ENCODE data around the gene EEFSEC.

EEFSEC gene

GRCh38 chr3:128227507-128227906 lies 74.2 kb downstream of the EEFSEC start:
- TF ChIP-seq SUZ12 (IDR thresholded peaks at IDR 0.05), result no peak
- TF ChIP-seq SP1 (IDR thresholded peaks at IDR 0.05), result no peak
- TF ChIP-seq NFRKB (IDR thresholded peaks at IDR 0.05), result no peak
- TF ChIP-seq TARDBP (IDR thresholded peaks at IDR 0.05), result no peak
- TF ChIP-seq FOXK2 (IDR thresholded peaks at IDR 0.05), result no peak
- TF ChIP-seq HDGF (IDR thresholded peaks at IDR 0.05; ENCODE audit: borderline replicate concordance), result no peak
- TF ChIP-seq LEF1 (IDR thresholded peaks at IDR 0.05; ENCODE audit: borderline replicate concordance), result no peak
- TF ChIP-seq, protein P1, sequence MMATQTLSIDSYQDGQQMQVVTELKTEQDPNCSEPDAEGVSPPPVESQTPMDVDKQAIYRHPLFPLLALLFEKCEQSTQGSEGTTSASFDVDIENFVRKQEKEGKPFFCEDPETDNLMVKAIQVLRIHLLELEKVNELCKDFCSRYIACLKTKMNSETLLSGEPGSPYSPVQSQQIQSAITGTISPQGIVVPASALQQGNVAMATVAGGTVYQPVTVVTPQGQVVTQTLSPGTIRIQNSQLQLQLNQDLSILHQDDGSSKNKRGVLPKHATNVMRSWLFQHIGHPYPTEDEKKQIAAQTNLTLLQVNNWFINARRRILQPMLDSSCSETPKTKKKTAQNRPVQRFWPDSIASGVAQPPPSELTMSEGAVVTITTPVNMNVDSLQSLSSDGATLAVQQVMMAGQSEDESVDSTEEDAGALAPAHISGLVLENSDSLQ (IDR thresholded peaks at IDR 0.05), result no peak
- no peak for TF ChIP-seq ZNF384 (IDR thresholded peaks at IDR 0.05)
- TF ChIP-seq FOXM1 (IDR thresholded peaks at IDR 0.05; ENCODE audit: borderline replicate concordance), result no peak
- no peak for TF ChIP-seq BHLHE40 (IDR thresholded peaks at IDR 0.05; ENCODE audit: borderline replicate concordance)
- no peak for TF ChIP-seq FOXA1 (IDR thresholded peaks at IDR 0.05)
- TF ChIP-seq ELF4 (IDR thresholded peaks at IDR 0.05), result no peak
- no peak for TF ChIP-seq ARNT (IDR thresholded peaks at IDR 0.05)
- POLR2A ChIA-PET, result no interaction called here
- no peak for DNase-seq (ENCODE audit: extremely low spot score)
- CTCF ChIA-PET, result interaction anchor here (0.7 to 1.8 kb wide), 2 partner anchors 57 to 95 kb away, joined by 3 to 5 read pairs; no protein-coding TSS in a partner anchor

GRCh38 chr3:128228366-128228910 lies 75.2 kb downstream of the EEFSEC start:
- ChIA-PET POLR2A (no interaction called here), CTCF (interaction anchor here (0.6 kb wide), 1 partner anchor 897 kb away, joined by 3 read pairs; no protein-coding TSS in a partner anchor)
- DNase-seq (ENCODE audit: extremely low spot score), result no peak
- TF ChIP-seq FOXA1 (IDR thresholded peaks at IDR 0.05), result no peak
- TF ChIP-seq BHLHE40 (IDR thresholded peaks at IDR 0.05; ENCODE audit: borderline replicate concordance), result no peak
- no peak for TF ChIP-seq SUZ12 (IDR thresholded peaks at IDR 0.05)
- TF ChIP-seq, protein P1 (IDR thresholded peaks at IDR 0.05), result no peak

GRCh38 chr3:128229106-128229857 lies 76.0 kb downstream of the EEFSEC start:
- no peak for DNase-seq (ENCODE audit: extremely low spot score)
- ChIA-PET POLR2A (no interaction called here), CTCF (interaction anchor here (0.6 kb wide), 1 partner anchor 898 kb away, joined by 3 read pairs; no protein-coding TSS in a partner anchor)
- no peak for TF ChIP-seq SUZ12 (IDR thresholded peaks at IDR 0.05)

GRCh38 chr3:128231606-128232005 lies 78.3 kb downstream of the EEFSEC start:
- POLR2A ChIA-PET, result no interaction called here
- no peak for DNase-seq (ENCODE audit: extremely low spot score)
- TF ChIP-seq LEF1 (IDR thresholded peaks at IDR 0.05; ENCODE audit: borderline replicate concordance) (no peak), CTBP1 (IDR thresholded peaks at IDR 0.05; ENCODE audit: borderline replicate concordance) (no peak), L3MBTL2 (conservative IDR thresholded peaks at IDR 0.05) (no peak), FOXA1 (IDR thresholded peaks at IDR 0.05) (no peak), ELF4 (IDR thresholded peaks at IDR 0.05) (no peak), SP1 (IDR thresholded peaks at IDR 0.05) (no peak), FOXK2 (IDR thresholded peaks at IDR 0.05) (no peak), ZNF384 (IDR thresholded peaks at IDR 0.05) (no peak), ARNT (IDR thresholded peaks at IDR 0.05) (no peak), NFRKB (IDR thresholded peaks at IDR 0.05) (no peak), HDGF (IDR thresholded peaks at IDR 0.05; ENCODE audit: borderline replicate concordance) (no peak), TARDBP (IDR thresholded peaks at IDR 0.05) (no peak), SUZ12 (IDR thresholded peaks at IDR 0.05) (no peak), FOXM1 (IDR thresholded peaks at IDR 0.05; ENCODE audit: borderline replicate concordance) (no peak), BHLHE40 (IDR thresholded peaks at IDR 0.05; ENCODE audit: borderline replicate concordance) (no peak)
- TF ChIP-seq, protein P1 (IDR thresholded peaks at IDR 0.05), result no peak
- CTCF ChIA-PET, result no interaction called here

- TF ChIP-seq ELF4 (IDR thresholded peaks at IDR 0.05) (no peak), FOXK2 (IDR thresholded peaks at IDR 0.05) (no peak), LEF1 (IDR thresholded peaks at IDR 0.05; ENCODE audit: borderline replicate concordance) (no peak), CTBP1 (IDR thresholded peaks at IDR 0.05; ENCODE audit: borderline replicate concordance) (no peak), TARDBP (IDR thresholded peaks at IDR 0.05) (no peak), SUZ12 (IDR thresholded peaks at IDR 0.05) (no peak), BHLHE40 (IDR thresholded peaks at IDR 0.05; ENCODE audit: borderline replicate concordance) (no peak), FOXM1 (IDR thresholded peaks at IDR 0.05; ENCODE audit: borderline replicate concordance) (no peak), SP1 (IDR thresholded peaks at IDR 0.05) (no peak), ZNF384 (IDR thresholded peaks at IDR 0.05) (no peak), L3MBTL2 (conservative IDR thresholded peaks at IDR 0.05) (no peak), FOXA1 (IDR thresholded peaks at IDR 0.05) (no peak), HDGF (IDR thresholded peaks at IDR 0.05; ENCODE audit: borderline replicate concordance) (no peak), NFRKB (IDR thresholded peaks at IDR 0.05) (no peak), ARNT (IDR thresholded peaks at IDR 0.05) (no peak)
- TF ChIP-seq, protein P1 (IDR thresholded peaks at IDR 0.05), result no peak
- POLR2A ChIA-PET, result no interaction called here
- CTCF ChIA-PET, result no interaction called here
- no peak for DNase-seq (ENCODE audit: extremely low spot score)
Observed at GRCh38 chr3:128232376-128233178, 79.3 kb downstream of the EEFSEC start.

All from HEK293T (cell line).